Bronchial epithelial cell (primary cell): ENCODE results near the gene DEFB132. TPM values are rescaled to one million over a fixed set of nuclear protein-coding genes. Genes with fewer than 3 reads are reported as not detected.

Experiments
- DNase-seq: peaks from one replicate; pipeline ENCODE4 v3.0.0-alpha.2; 2010; ENCODE audit warnings: low read depth
- FAIRE-seq: peaks from 2 replicates; lab custom pipeline; 2011; peaks lifted over from hg19 to GRCh38; lab: Jason Lieb, UNC
- H3K27me3 ChIP-seq: 2 replicates; pipeline ENCODE4 v1.5.1; 2011; ENCODE audit warnings: low read length; ENCODE audit not compliant: control insufficient read depth, insufficient read depth
- H3K36me3 ChIP-seq: 2 replicates; pipeline ENCODE4 v1.5.1; 2011; ENCODE audit warnings: low read length; ENCODE audit not compliant: control insufficient read depth, insufficient read depth
- H3K4me3 ChIP-seq: 2 replicates; pipeline ENCODE4 v1.5.1; 2011; ENCODE audit warnings: mild to moderate bottlenecking, low read depth, low read length, control low read depth
- CTCF ChIP-seq: IDR thresholded peaks from 2 replicates; pipeline ENCODE4 v1.5.1; 2011; ENCODE audit warnings: mild to moderate bottlenecking, moderate library complexity, low read length, control low read depth, inconsistent platforms; ENCODE audit not compliant: insufficient read depth, severe bottlenecking
- total RNA-seq: library from RNA; depleted of rRNA; stranded (reverse); fragments of >200 nt; gene quantifications from 2 replicates; pipeline ENCODE4 v1.2.1, GENCODE V29; 2014

DEFB132 gene
- total RNA-seq, 1 donor from 2014 or later, result not detected

- H3K36me3 ChIP-seq, result no peaks in the 10 kb centered on the region
- TF ChIP-seq CTCF, result no peak
- FAIRE-seq, result no peak
- no peak for DNase-seq
- H3K27me3 ChIP-seq, result peaks cover 6% of the 10 kb centered on the region
- no peak overlapping the region for H3K4me3 ChIP-seq
These were observed 13.0 kb downstream of the DEFB132 start for GRCh38 chr20:270517-270916.

GRCh38 chr20:271069-271468 is 13.5 kb downstream of the DEFB132 start:
- no peak for DNase-seq
- Histone ChIP-seq H3K27me3 (peaks cover 3% of the 10 kb centered on the region), H3K36me3 (no peaks in the 10 kb centered on the region), H3K4me3 (no peak overlapping the region)
- TF ChIP-seq CTCF, result no peak
- FAIRE-seq, result no peak

GRCh38 chr20:271528-271927 is 14.0 kb downstream of the DEFB132 start:
- FAIRE-seq (no peak), DNase-seq (no peak)
- Histone ChIP-seq H3K4me3 (no peak overlapping the region), H3K36me3 (no peaks in the 10 kb centered on the region), H3K27me3 (peaks cover 3% of the 10 kb centered on the region)
- no peak for TF ChIP-seq CTCF

- Histone ChIP-seq H3K27me3 (no peaks in the 10 kb centered on the region), H3K36me3 (no peaks in the 10 kb centered on the region), H3K4me3 (no peak overlapping the region)
- FAIRE-seq, result no peak
- no peak for DNase-seq
- no peak for TF ChIP-seq CTCF
These were observed 15.2 kb downstream of the DEFB132 start for GRCh38 chr20:272718-273117.

GRCh38 chr20:273884-274283 is 16.4 kb downstream of the DEFB132 start:
- no peak overlapping the region for H3K4me3 ChIP-seq
- no peak for FAIRE-seq
- TF ChIP-seq CTCF, result no peak
- H3K27me3 ChIP-seq, result no peaks in the 10 kb centered on the region
- H3K36me3 ChIP-seq, result no peaks in the 10 kb centered on the region
- no peak for DNase-seq

- no peak for DNase-seq
- Histone ChIP-seq H3K4me3 (no peak overlapping the region), H3K27me3 (no peaks in the 10 kb centered on the region), H3K36me3 (no peaks in the 10 kb centered on the region)
- no peak for FAIRE-seq
- TF ChIP-seq CTCF, result no peak
These were observed 18.3 kb downstream of the DEFB132 start for GRCh38 chr20:275791-276190.
